ENCODE measurements around the gene TRAPPC2L.

DNA sequence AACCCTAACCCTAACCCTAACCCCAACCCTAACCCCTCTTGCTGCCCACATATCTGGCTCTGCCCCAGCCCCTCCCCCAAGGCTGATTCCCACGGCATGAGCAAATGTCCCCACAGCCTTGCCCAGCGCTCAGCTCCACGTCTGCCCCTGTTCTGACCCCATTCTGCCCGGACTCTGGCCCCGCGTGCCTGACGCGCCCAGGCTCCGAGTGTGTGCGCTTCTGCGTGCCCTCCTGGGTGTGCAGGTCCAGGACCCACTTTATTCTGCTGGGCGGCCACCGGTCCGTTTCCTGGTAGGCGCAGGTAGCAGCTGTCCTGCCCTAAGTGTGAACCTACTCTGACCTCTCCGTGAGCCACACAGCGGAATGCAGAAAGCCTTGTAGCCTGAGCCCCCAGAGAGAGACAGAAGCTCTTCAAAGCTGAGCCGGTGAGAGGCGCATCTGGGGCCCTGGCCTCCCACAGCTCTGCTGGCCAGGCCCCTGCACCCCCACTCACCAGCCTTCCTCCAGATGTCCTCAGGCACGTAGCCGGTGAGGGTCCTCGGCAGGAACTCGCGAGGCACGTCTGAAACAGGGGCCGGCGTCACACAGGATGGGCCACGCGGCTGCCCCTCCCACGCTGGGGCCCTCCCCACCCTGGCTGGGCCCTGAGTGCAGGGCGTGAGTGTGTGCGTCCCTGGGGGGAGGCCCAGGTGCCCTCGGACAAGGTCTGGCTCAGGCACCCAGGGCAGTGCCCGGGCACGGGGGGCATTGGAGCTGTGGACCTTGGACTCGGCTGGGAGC lies 23.5 kb downstream of the TRAPPC2L start:
- no peak for TF ChIP-seq POLR2A (IDR thresholded peaks at IDR 0.05)
- TF ChIP-seq POLR2AphosphoS5 (IDR thresholded peaks at IDR 0.05) = peak in 1 of 3 donors; percentile 15
- TF ChIP-seq, protein P1, sequence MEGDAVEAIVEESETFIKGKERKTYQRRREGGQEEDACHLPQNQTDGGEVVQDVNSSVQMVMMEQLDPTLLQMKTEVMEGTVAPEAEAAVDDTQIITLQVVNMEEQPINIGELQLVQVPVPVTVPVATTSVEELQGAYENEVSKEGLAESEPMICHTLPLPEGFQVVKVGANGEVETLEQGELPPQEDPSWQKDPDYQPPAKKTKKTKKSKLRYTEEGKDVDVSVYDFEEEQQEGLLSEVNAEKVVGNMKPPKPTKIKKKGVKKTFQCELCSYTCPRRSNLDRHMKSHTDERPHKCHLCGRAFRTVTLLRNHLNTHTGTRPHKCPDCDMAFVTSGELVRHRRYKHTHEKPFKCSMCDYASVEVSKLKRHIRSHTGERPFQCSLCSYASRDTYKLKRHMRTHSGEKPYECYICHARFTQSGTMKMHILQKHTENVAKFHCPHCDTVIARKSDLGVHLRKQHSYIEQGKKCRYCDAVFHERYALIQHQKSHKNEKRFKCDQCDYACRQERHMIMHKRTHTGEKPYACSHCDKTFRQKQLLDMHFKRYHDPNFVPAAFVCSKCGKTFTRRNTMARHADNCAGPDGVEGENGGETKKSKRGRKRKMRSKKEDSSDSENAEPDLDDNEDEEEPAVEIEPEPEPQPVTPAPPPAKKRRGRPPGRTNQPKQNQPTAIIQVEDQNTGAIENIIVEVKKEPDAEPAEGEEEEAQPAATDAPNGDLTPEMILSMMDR (IDR thresholded peaks at IDR 0.05 in 8 of 11, conservative IDR thresholded peaks at IDR 0.05 in 3 of 11) = no peak
